Measurements from ENCODE around the gene WARS2. TPM values are rescaled to one million over a fixed set of nuclear protein-coding genes. Genes with fewer than 3 reads are reported as not detected.

WARS2 gene
- total RNA-seq, 1 experiment from 2014 or later: 10.5 TPM

- POLR2A ChIA-PET: no interaction called here
- intact Hi-C loops (cut with micrococcal nuclease): no loop called here
- TF ChIP-seq JUND (IDR thresholded peaks at IDR 0.05) (no peak), MAX (IDR thresholded peaks at IDR 0.05) (no peak), SIN3A (IDR thresholded peaks at IDR 0.05; ENCODE audit: low read depth) (no peak), FOSL1 (IDR thresholded peaks at IDR 0.05; ENCODE audit: low read depth) (no peak), TCF7L2 (IDR thresholded peaks at IDR 0.05; ENCODE audit: borderline replicate concordance, extremely low read depth, insufficient read depth, insufficient read length) (no peak), POLR2A (IDR thresholded peaks at IDR 0.05; ENCODE audit: borderline replicate concordance, extremely low read depth, insufficient read depth, insufficient read length) (no peak), CTCF (IDR thresholded peaks at IDR 0.05 in 2 of 3, conservative IDR thresholded peaks at IDR 0.05 in 1 of 3; ENCODE audit: borderline replicate concordance in 1 of 3, insufficient read depth in 1 of 3, low read depth in 2 of 3, low read length in 2 of 3) (no peak), ELF1 (IDR thresholded peaks at IDR 0.05; ENCODE audit: borderline replicate concordance, low read depth) (no peak), CEBPB (IDR thresholded peaks at IDR 0.05; ENCODE audit: low read depth) (no peak), YY1 (IDR thresholded peaks at IDR 0.05; ENCODE audit: extremely low read depth, insufficient replicate concordance, low read depth, low read length) (no peak), EGR1 (IDR thresholded peaks at IDR 0.05; ENCODE audit: low read depth) (no peak), ZFX (IDR thresholded peaks at IDR 0.05) (no peak), POLR2AphosphoS5 (IDR thresholded peaks at IDR 0.05; ENCODE audit: low read depth, low read length) (no peak), RAD21 (IDR thresholded peaks at IDR 0.05; ENCODE audit: low read depth) (no peak), SP1 (IDR thresholded peaks at IDR 0.05; ENCODE audit: low read depth) (no peak), ZNF274 (IDR thresholded peaks at IDR 0.05; ENCODE audit: low read depth, low read length) (no peak)
- TF ChIP-seq, protein P1, sequence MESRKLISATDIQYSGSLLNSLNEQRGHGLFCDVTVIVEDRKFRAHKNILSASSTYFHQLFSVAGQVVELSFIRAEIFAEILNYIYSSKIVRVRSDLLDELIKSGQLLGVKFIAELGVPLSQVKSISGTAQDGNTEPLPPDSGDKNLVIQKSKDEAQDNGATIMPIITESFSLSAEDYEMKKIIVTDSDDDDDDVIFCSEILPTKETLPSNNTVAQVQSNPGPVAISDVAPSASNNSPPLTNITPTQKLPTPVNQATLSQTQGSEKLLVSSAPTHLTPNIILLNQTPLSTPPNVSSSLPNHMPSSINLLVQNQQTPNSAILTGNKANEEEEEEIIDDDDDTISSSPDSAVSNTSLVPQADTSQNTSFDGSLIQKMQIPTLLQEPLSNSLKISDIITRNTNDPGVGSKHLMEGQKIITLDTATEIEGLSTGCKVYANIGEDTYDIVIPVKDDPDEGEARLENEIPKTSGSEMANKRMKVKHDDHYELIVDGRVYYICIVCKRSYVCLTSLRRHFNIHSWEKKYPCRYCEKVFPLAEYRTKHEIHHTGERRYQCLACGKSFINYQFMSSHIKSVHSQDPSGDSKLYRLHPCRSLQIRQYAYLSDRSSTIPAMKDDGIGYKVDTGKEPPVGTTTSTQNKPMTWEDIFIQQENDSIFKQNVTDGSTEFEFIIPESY (IDR thresholded peaks at IDR 0.05; ENCODE audit: extremely low read depth, insufficient replicate concordance, low read length): no peak
- TF ChIP-seq, protein P2, sequence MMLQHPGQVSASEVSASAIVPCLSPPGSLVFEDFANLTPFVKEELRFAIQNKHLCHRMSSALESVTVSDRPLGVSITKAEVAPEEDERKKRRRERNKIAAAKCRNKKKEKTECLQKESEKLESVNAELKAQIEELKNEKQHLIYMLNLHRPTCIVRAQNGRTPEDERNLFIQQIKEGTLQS (IDR thresholded peaks at IDR 0.05): no peak
- Histone ChIP-seq H3K79me2 (ENCODE audit: insufficient read depth, low read length) (no peaks in the 10 kb centered on the region), H3K9ac (ENCODE audit: low read length) (no peak overlapping the region), H3K9me3 (ENCODE audit: control insufficient read depth in 1 of 2, insufficient read depth in 1 of 2, low read depth in 1 of 2, low read length in 2 of 2) (no peaks in the 10 kb centered on the region), H3K36me3 (ENCODE audit: control insufficient read depth in 1 of 2, insufficient read depth in 2 of 2, low read length in 2 of 2) (no peaks in the 10 kb centered on the region), H3K4me1 (ENCODE audit: control insufficient read depth in 1 of 2, insufficient read depth in 2 of 2, low read length in 2 of 2) (peaks cover 3 to 11% of the 10 kb centered on the region in 2 experiments; a peak in 2 of 4 replicates), H2AFZ (ENCODE audit: low read depth, low read length, poor library complexity, severe bottlenecking) (no peak overlapping the region), H3K9me2 (ENCODE audit: insufficient read depth) (no peaks in the 10 kb centered on the region), H3K27ac (ENCODE audit: low read depth, low read length) (no peak overlapping the region), H3K27me3 (ENCODE audit: insufficient read depth, low read length) (no peaks in the 10 kb centered on the region), H4K20me1 (ENCODE audit: insufficient read depth) (no peaks in the 10 kb centered on the region), H3K4me3 (replicated peaks in 1 of 2; ENCODE audit: low read depth in 1 of 2, low read length in 2 of 2) (no peak overlapping the region), H3K4me2 (ENCODE audit: low read length) (peak overlapping the region; percentile 11; the same call in 1 of the 2 replicates)
- BruUV-seq (replicated peaks): no TSS peak
- no peak for ATAC-seq
- RAD21 ChIA-PET (ENCODE audit: low non-redundant PET in 1 of 2, low total read pairs in 2 of 2, uncharacterized antibody in 2 of 2, unreplicated experiment in 2 of 2): no interaction called here
- no peak for DNase-seq (ENCODE audit: low read depth, low spot score)
- CTCF ChIA-PET: no interaction called here
These were observed 7.2 kb upstream of the WARS2 start for GRCh38 chr1:119147661-119148090.
